KMS-11 (cell line): Measurements from ENCODE around the gene MAGEA1.

Experiments used
- H2AFZ ChIP-seq: fragments of 200-600 bp; sonication (generic); 2 replicates; pipeline ENCODE4 v1.6.1; 2016; ENCODE audit warnings: antibody characterized with exemption, mixed run types, low read depth
- H3K27ac ChIP-seq: fragments of 200-600 bp; sonication (generic); 2 replicates; pipeline ENCODE4 v1.6.1; 2016; ENCODE audit warnings: mild to moderate bottlenecking, mixed run types
- H3K27me3 ChIP-seq: fragments of 200-600 bp; sonication (generic); 2 replicates; pipeline ENCODE4 v1.6.1; 2017; ENCODE audit warnings: mild to moderate bottlenecking, low read depth, mixed run types, moderate library complexity; ENCODE audit not compliant: insufficient read depth
- H3K36me3 ChIP-seq: fragments of 200-600 bp; sonication (generic); 2 replicates; pipeline ENCODE4 v1.6.1; 2017; ENCODE audit warnings: mild to moderate bottlenecking, mixed run types; ENCODE audit not compliant: insufficient read depth
- H3K4me1 ChIP-seq: fragments of 200-600 bp; sonication (generic); 2 replicates; pipeline ENCODE4 v1.6.1; 2016; ENCODE audit warnings: mild to moderate bottlenecking, low read depth, mixed run types; ENCODE audit not compliant: poor library complexity, severe bottlenecking
- H3K4me2 ChIP-seq: fragments of 200-600 bp; sonication (generic); 2 replicates; pipeline ENCODE4 v1.7.0; 2016; ENCODE audit warnings: mild to moderate bottlenecking, mixed run types
- H3K4me3 ChIP-seq: fragments of 200-600 bp; sonication (generic); IDR thresholded peaks from 2 replicates; pipeline ENCODE4 v1.6.1; 2017; ENCODE audit warnings: low read depth, low read length, mixed read lengths; ENCODE audit not compliant: insufficient read depth
- H3K79me2 ChIP-seq: fragments of 200-600 bp; sonication (generic); 2 replicates; pipeline ENCODE4 v1.6.1; 2016; ENCODE audit warnings: low read depth, mixed run types; ENCODE audit not compliant: insufficient read depth
- H3K9ac ChIP-seq: fragments of 200-600 bp; sonication (generic); 2 replicates; pipeline ENCODE4 v1.6.1; 2016; ENCODE audit warnings: mild to moderate bottlenecking, mixed run types
- H4K20me1 ChIP-seq: fragments of 200-600 bp; sonication (generic); 2 replicates; pipeline ENCODE4 v1.6.1; 2016; ENCODE audit warnings: mild to moderate bottlenecking, mixed run types; ENCODE audit not compliant: insufficient read depth
- TF ChIP-seq, protein P1 (sequence below): fragments of 200-600 bp; sonication (generic); conservative IDR thresholded peaks from 2 replicates; pipeline ENCODE4 v1.6.1; 2017; ENCODE audit warnings: low read depth, mild to moderate bottlenecking, antibody characterized with exemption, low read length, moderate library complexity, mixed read lengths

Gene MAGEA1

GRCh38 chrX:153226344-153227185 lies 47.5 kb downstream of the MAGEA1 start:
- H3K4me1 ChIP-seq, result no peaks in the 10 kb centered on the region
- no peak overlapping the region for H3K9ac ChIP-seq
- H3K4me2 ChIP-seq, result no peak overlapping the region
- no peaks in the 10 kb centered on the region for H3K79me2 ChIP-seq
- H3K4me3 ChIP-seq, result no peak overlapping the region
- no peak overlapping the region for H3K27ac ChIP-seq
- no peaks in the 10 kb centered on the region for H3K27me3 ChIP-seq
- no peak overlapping the region for H2AFZ ChIP-seq
- TF ChIP-seq, protein P1, sequence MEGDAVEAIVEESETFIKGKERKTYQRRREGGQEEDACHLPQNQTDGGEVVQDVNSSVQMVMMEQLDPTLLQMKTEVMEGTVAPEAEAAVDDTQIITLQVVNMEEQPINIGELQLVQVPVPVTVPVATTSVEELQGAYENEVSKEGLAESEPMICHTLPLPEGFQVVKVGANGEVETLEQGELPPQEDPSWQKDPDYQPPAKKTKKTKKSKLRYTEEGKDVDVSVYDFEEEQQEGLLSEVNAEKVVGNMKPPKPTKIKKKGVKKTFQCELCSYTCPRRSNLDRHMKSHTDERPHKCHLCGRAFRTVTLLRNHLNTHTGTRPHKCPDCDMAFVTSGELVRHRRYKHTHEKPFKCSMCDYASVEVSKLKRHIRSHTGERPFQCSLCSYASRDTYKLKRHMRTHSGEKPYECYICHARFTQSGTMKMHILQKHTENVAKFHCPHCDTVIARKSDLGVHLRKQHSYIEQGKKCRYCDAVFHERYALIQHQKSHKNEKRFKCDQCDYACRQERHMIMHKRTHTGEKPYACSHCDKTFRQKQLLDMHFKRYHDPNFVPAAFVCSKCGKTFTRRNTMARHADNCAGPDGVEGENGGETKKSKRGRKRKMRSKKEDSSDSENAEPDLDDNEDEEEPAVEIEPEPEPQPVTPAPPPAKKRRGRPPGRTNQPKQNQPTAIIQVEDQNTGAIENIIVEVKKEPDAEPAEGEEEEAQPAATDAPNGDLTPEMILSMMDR, result no peak
- no peaks in the 10 kb centered on the region for H4K20me1 ChIP-seq
- H3K36me3 ChIP-seq, result no peaks in the 10 kb centered on the region
